Epithelial cell of prostate (primary cell): ENCODE results near the gene CDC16.
"Not testable (repeated sequence)": the region's sequence is repeated elsewhere in the genome, so short reads cannot be mapped to it uniquely, and the experiment has no call there.

ENCODE experiments used
- DNase-seq: peaks from one replicate; pipeline ENCODE4 v3.0.0-alpha.2; 2011; ENCODE audit warnings: low read depth, low spot score
- H3K27ac ChIP-seq: fragments of 450-650 bp; 2 replicates; pipeline ENCODE4 v1.5.1; 2017; ENCODE audit warnings: mild to moderate bottlenecking

The CDC16 gene

GRCh38 chr13:114259374-114259773 lies 24.7 kb downstream of the CDC16 start:
- DNase-seq = no peak
- no peak overlapping the region for H3K27ac ChIP-seq

GRCh38 chr13:114259974-114260373 lies 25.3 kb downstream of the CDC16 start:
- no peak overlapping the region for H3K27ac ChIP-seq
- DNase-seq = no peak

GRCh38 chr13:114260814-114261213 lies 26.1 kb downstream of the CDC16 start:
- no peak for DNase-seq

GRCh38 chr13:114261328-114261965 lies 26.8 kb downstream of the CDC16 start:
- H3K27ac ChIP-seq = no peak overlapping the region
- DNase-seq = no peak

More at GRCh38 chr13:114260814-114261213, 26.1 kb downstream of the CDC16 start:
- H3K27ac ChIP-seq = no peak overlapping the region

- DNase-seq = no peak
- no peak overlapping the region for H3K27ac ChIP-seq
Measured at GRCh38 chr13:114263578-114263977, 28.9 kb downstream of the CDC16 start.

GRCh38 chr13:114264313-114264712 lies 29.6 kb downstream of the CDC16 start:
- not testable (repeated sequence) for H3K27ac ChIP-seq, DNase-seq

- no peak for DNase-seq
- H3K27ac ChIP-seq = no peak overlapping the region
Measured at GRCh38 chr13:114264886-114265611, 30.4 kb downstream of the CDC16 start.

GRCh38 chr13:114266241-114266640 lies 31.5 kb downstream of the CDC16 start:
- no peak for DNase-seq
- no peak overlapping the region for H3K27ac ChIP-seq

GRCh38 chr13:114268344-114269280 lies 33.9 kb downstream of the CDC16 start:
- no peak for DNase-seq
- no peak overlapping the region for H3K27ac ChIP-seq

- no peak for DNase-seq
- H3K27ac ChIP-seq = no peak overlapping the region
Measured at GRCh38 chr13:114269281-114269770, 34.6 kb downstream of the CDC16 start.

- no peak overlapping the region for H3K27ac ChIP-seq
- no peak for DNase-seq
Measured at GRCh38 chr13:114272977-114273376, 38.3 kb downstream of the CDC16 start.

GRCh38 chr13:114275304-114275703 lies 40.6 kb downstream of the CDC16 start:
- H3K27ac ChIP-seq = no peak overlapping the region
- DNase-seq = no peak

- no peak for DNase-seq
- H3K27ac ChIP-seq = peak overlapping the region; percentile 94
Measured at GRCh38 chr13:114279146-114279545, 44.4 kb downstream of the CDC16 start.

- DNase-seq = no peak
- peak overlapping the region; percentile 94 for H3K27ac ChIP-seq
Measured at GRCh38 chr13:114279758-114280355, 45.2 kb downstream of the CDC16 start.

GRCh38 chr13:114281351-114282040 lies 46.8 kb downstream of the CDC16 start, which contains the start of gene UPF3A:
Gene UPF3A (plus strand): TSS chr13:114281601. CDS start chr13:114281640, 39 bp downstream.
- H3K27ac ChIP-seq = peak within 1 kb of the TSS; percentile 94
- DNase-seq = peak; percentile 64

GRCh38 chr13:114282041-114282670 lies 47.5 kb downstream of the CDC16 start:
- peak overlapping the region; percentile 94 for H3K27ac ChIP-seq
- no peak for DNase-seq

- no peak for DNase-seq
- no peak overlapping the region for H3K27ac ChIP-seq
Measured at GRCh38 chr13:114283576-114283975, 48.9 kb downstream of the CDC16 start.

- DNase-seq = no peak
- H3K27ac ChIP-seq = peak overlapping the region; percentile 26
Measured at GRCh38 chr13:114284680-114285079, 50.0 kb downstream of the CDC16 start.
